Kidney (tissue), 14 donors: ENCODE data around the gene RREB1. TPM values are rescaled to one million over a fixed set of nuclear protein-coding genes. Genes with fewer than 3 reads are reported as not detected.
A peak's percentile ranks its signal among the peaks of the same experiment; 100 is the strongest.

Experiments
- DNase-seq, 5 donors: peaks; one replicate each; pipeline ENCODE4 v3.0.0-alpha.2; 2013 to 2020
- FAIRE-seq: peaks from 2 replicates; lab custom pipeline; 2012; peaks lifted over from hg19 to GRCh38; lab: Jason Lieb, UNC
- H3K27ac ChIP-seq, 2 donors: one replicate each; pipeline ENCODE4 v1.7.0; 2013; ENCODE audit warnings: low read depth in 2 of 2, low read length in 2 of 2, inconsistent platforms in 1 of 2
- H3K27me3 ChIP-seq: one replicate; pipeline ENCODE4 v1.7.1; 2013; ENCODE audit warnings: low read length, inconsistent platforms; ENCODE audit not compliant: control insufficient read depth, insufficient read depth
- H3K36me3 ChIP-seq, 3 donors: one replicate each; pipeline versions ENCODE4 v1.7.0 to v1.7.1; 2013; ENCODE audit warnings: low read length in 3 of 3, control low read depth in 1 of 3, inconsistent platforms in 1 of 3; ENCODE audit not compliant: insufficient read depth in 3 of 3, control insufficient read depth in 2 of 3
- H3K4me1 ChIP-seq, 3 donors: one replicate each; pipeline versions ENCODE4 v1.7.0 to v1.7.1; 2013; ENCODE audit warnings: low read length in 3 of 3, inconsistent platforms in 1 of 3, low read depth in 1 of 3; ENCODE audit not compliant: control insufficient read depth in 2 of 3, insufficient read depth in 2 of 3
- H3K4me3 ChIP-seq, 3 donors: one replicate each; pipeline versions ENCODE4 v1.7.0 to v1.8.1; 2013; ENCODE audit warnings: low read length in 3 of 3, control low read depth in 1 of 3, inconsistent platforms in 1 of 3
- H3K9ac ChIP-seq, 3 donors: one replicate each; pipeline versions ENCODE4 v1.7.0 to v1.7.1; 2013; ENCODE audit warnings: low read length in 3 of 3, control low read depth in 1 of 3, inconsistent platforms in 1 of 3
- H3K9me3 ChIP-seq, 3 donors: one replicate each; pipeline versions ENCODE4 v1.7.0 to v1.7.1; 2013; ENCODE audit warnings: low read length in 3 of 3, control low read depth in 1 of 3, inconsistent platforms in 1 of 3; ENCODE audit not compliant: control insufficient read depth in 2 of 3, insufficient read depth in 1 of 3
- intact Hi-C: fragments of 100-400 bp; cut with DNase I; formaldehyde crosslinking; loops from one replicate; pipeline ENCODE4 v1.11.1; 2022
- polyA plus RNA-seq: library from polyadenylated mRNA; stranded (reverse); fragments of 350-450 nt; fragmentation: Illumina TruSeq; extraction: RNeasy Lipid Tissue Mini Kit (QIAGEN cat#74804); gene quantifications from one replicate; pipeline ENCODE4 v1.2.3, GENCODE V29; 2014; ENCODE audit warnings: low read depth, low replicate concordance; ENCODE audit not compliant: insufficient read depth
- total RNA-seq: library from RNA; stranded (reverse); fragmentation: NEBNext Ultra II Directional; extraction: Animal tissue kit (Norgen Biotek cat#: 25700); gene quantifications from one replicate; pipeline ENCODE4 v1.2.1, GENCODE V29; 2021
- TF ChIP-seq, protein P1 (sequence below): IDR thresholded peaks from 3 replicates; pipeline ENCODE4 v1.5.1; 2012; ENCODE audit warnings: mild to moderate bottlenecking, moderate library complexity, borderline replicate concordance; ENCODE audit not compliant: insufficient read depth; ENCODE audit errors: extremely low read depth
- donor health status: control.
- donor health status: control.
- donor health status: control.
- donor health status: control.
- donor health status: control.
- donor health status: DM: yes; HTN: yes; CAD: no.
- donor health status: Normal renal cell carcinoma (clear cell type).

RREB1 gene
- total and polyA plus RNA-seq, 2 donors from 2014 or later: 5.9 to 56.5 TPM

DNA sequence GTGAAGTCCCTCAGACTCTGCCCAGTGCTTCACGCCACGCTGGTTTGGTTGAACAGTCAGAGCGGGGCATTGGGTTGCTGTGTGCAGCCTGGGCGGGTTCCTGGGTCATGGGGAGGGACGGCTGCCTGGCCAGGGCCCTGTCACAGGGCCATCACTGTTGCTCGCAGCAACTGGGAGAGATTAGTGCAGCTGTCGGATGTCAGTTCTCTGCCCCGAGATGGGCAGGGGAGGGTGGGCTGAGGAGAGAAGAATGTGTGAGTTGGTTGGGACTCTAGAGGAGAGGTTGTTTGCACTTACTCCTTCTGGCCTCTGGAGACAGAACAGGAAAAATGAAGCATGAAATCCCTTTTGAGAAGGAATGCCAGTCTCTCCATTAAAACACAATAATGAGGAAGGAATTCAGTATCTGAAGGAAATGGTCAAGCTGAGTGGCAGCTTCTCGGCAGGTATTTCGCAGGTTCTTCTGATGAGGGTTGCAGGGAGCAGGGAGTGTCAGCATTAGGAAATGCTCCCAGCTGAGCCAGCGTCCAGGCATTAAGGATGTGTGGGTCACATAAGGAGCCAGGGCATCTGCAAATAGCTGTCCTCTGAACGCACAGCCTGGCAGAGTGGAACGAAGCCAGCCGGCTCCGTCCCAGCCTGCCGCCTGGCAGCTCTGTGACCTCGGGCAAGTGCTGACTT lies 109.3 kb downstream of the RREB1 start:
- TF ChIP-seq, protein P1, sequence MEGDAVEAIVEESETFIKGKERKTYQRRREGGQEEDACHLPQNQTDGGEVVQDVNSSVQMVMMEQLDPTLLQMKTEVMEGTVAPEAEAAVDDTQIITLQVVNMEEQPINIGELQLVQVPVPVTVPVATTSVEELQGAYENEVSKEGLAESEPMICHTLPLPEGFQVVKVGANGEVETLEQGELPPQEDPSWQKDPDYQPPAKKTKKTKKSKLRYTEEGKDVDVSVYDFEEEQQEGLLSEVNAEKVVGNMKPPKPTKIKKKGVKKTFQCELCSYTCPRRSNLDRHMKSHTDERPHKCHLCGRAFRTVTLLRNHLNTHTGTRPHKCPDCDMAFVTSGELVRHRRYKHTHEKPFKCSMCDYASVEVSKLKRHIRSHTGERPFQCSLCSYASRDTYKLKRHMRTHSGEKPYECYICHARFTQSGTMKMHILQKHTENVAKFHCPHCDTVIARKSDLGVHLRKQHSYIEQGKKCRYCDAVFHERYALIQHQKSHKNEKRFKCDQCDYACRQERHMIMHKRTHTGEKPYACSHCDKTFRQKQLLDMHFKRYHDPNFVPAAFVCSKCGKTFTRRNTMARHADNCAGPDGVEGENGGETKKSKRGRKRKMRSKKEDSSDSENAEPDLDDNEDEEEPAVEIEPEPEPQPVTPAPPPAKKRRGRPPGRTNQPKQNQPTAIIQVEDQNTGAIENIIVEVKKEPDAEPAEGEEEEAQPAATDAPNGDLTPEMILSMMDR: no peak
- Histone ChIP-seq H3K9ac (peak overlapping the region in 1 of 3 donors; percentile 17), H3K27ac (peak overlapping the region; percentile 69 to 80), H3K4me1 (peaks cover 3 to 51% (median 33%) of the 10 kb centered on the region in 3 donors), H3K9me3 (no peaks in the 10 kb centered on the region), H3K4me3 (peak overlapping the region in 1 of 3 donors; percentile 15), H3K36me3 (peaks cover 2 to 18% (median 18%) of the 10 kb centered on the region in 3 donors), H3K27me3 (no peaks in the 10 kb centered on the region)
- DNase-seq (peak; percentile 71 to 84 (median 78)), FAIRE-seq (no peak)
- intact Hi-C loops: no loop called here

DNA sequence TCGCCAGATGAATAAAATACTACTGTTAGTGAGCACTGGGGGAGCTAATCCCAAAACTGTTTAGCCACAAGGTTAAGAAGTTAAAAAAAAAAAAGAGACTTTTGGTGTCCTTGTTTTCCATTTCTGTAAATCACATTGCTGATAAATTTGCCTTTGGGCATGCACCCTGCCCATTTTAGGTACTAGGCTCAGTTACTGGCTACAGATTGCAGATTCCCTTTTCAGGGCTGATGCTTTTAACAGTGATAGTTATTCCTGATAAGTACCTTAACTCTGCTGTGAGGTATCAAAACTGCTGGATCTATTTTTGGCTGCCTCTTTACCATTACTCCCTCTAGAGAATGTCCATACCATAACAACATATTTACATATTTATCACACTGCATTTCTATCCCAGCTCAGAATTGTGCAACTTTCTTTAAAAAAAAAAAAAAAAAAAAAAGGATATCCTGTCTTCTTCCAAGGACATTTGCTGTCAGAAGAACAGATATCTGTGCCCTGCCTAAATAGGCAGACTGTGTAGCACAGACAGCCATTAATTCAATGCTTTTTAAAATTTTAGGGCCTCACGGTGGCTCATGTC lies 110.7 kb downstream of the RREB1 start:
- Histone ChIP-seq H3K27me3 (no peaks in the 10 kb centered on the region), H3K9ac (no peak overlapping the region), H3K27ac (no peak overlapping the region), H3K4me1 (peaks cover 3 to 51% (median 33%) of the 10 kb centered on the region in 3 donors), H3K4me3 (no peak overlapping the region), H3K36me3 (peaks cover 2 to 9% (median 7%) of the 10 kb centered on the region in 3 donors), H3K9me3 (no peaks in the 10 kb centered on the region)
- no peak for FAIRE-seq
- DNase-seq: no peak
- TF ChIP-seq, protein P1: no peak
- intact Hi-C loops: no loop called here

DNA sequence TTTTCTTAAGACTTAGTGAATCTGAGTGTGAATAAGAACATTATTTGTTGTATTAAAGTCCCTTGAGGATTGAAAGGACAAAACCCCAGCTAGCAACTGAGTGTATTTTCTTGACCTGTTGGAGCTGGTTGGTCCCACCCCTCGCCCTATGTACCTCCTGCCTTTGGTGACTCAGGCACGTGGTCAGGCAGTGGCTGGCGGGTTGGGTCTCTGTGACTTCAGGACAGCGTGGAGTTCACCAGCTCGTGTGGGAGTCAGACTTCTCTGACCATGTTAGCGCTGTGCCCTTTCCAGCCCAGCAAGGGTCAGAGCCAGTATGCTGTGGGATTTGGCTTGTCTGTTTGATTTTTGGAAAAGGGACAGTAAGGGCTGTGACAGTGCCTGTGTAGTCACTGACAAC lies 111.5 kb downstream of the RREB1 start:
- Histone ChIP-seq H3K9ac (no peak overlapping the region), H3K36me3 (peaks cover under 1 to 4% (median 2%) of the 10 kb centered on the region in 3 donors), H3K27ac (peak overlapping the region; percentile 51 to 84)

More for the DNA sequence above, 111.5 kb downstream of the RREB1 start:
- no peaks in the 10 kb centered on the region for H3K9me3 ChIP-seq
- TF ChIP-seq, protein P1: no peak
- no peak for FAIRE-seq
- intact Hi-C loops: no loop called here
- no peaks in the 10 kb centered on the region for H3K27me3 ChIP-seq
- H3K4me3 ChIP-seq: no peak overlapping the region
- peak in 2 of 5 donors; percentile 41 to 93 for DNase-seq
- peaks cover 3 to 51% (median 33%) of the 10 kb centered on the region in 3 donors for H3K4me1 ChIP-seq
